Tibial artery (tissue), 4 donors: ENCODE data around the gene SET.

Source experiments
- DNase-seq, 2 donors: peaks; one replicate each; pipeline ENCODE4 v3.0.0-alpha.2; 2019
- H3K27ac ChIP-seq, 2 donors: fragments of 200-600 bp; sonication (generic) in 1 of 2; 1 replicate in 1 of 2; 2 replicates in 1 of 2; pipeline ENCODE4 v1.5.1; 2018 to 2019; ENCODE audit warnings: mild to moderate bottlenecking in 1 of 2
- H3K27me3 ChIP-seq, 2 donors: fragments of 200-600 bp; sonication (generic) in 1 of 2; one replicate each; pipeline versions ENCODE4 v1.5.1 to v1.6.0; 2016 to 2019
- H3K36me3 ChIP-seq, 3 donors: fragments of 200-600 bp; sonication (generic) in 2 of 3; one replicate each; pipeline ENCODE4 v1.5.1; 2016 to 2019; ENCODE audit warnings: mild to moderate bottlenecking in 2 of 3
- H3K4me1 ChIP-seq, 4 donors: fragments of 200-600 bp; sonication (generic) in 2 of 4; 1 replicate in 3 of 4; 2 replicates in 1 of 4; pipeline ENCODE4 v1.5.1; 2016 to 2019
- H3K4me3 ChIP-seq, 2 donors: fragments of 200-600 bp; sonication (generic) in 1 of 2; 1 replicate in 1 of 2; 2 replicates in 1 of 2; pipeline ENCODE4 v1.5.1; 2018 to 2019; ENCODE audit warnings: mild to moderate bottlenecking in 2 of 2
- H3K9me3 ChIP-seq, 3 donors: fragments of 200-600 bp; sonication (generic) in 1 of 3; one replicate each; pipeline ENCODE4 v1.5.1; 2016 to 2019
- intact Hi-C: fragments of 100-400 bp; cut with DNase I; formaldehyde crosslinking; loops from one replicate; pipeline ENCODE4 v1.15.0; 2023; ENCODE audit warnings: low total_unique reads
- TF ChIP-seq, protein P1 (sequence below), 2 experiments: fragments of 200-600 bp in 1 of 2; fragments of 450-650 bp in 1 of 2; IDR thresholded peaks; one replicate each; pipeline ENCODE4 v1.5.1; 2017 to 2019; ENCODE audit warnings: antibody characterized with exemption in 2 of 2, mild to moderate bottlenecking in 1 of 2, moderate library complexity in 1 of 2

The SET gene

DNA sequence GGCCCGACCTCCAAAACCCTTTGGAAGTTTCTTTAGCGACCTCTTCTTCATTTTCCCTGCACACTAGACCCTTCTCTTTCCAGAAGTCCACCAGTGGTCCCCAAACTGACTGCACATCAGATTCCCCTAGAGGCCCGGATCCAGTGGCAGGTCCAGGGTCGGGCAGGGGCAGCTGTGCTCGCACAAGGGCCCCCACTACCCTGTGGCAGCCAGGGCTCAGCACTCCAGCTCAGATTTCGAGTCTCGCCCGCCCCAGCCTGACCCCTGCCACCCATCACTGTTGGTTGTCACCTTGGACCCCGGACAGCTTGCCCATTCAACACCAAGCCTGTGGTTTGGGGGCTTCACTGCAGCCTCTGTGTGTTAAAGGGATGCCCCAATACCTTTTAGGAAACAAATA, 42.7 kb downstream of the SET start:
- peaks cover 26 to 67% (median 35%) of the 10 kb centered on the region in 3 donors for H3K36me3 ChIP-seq

DNA sequence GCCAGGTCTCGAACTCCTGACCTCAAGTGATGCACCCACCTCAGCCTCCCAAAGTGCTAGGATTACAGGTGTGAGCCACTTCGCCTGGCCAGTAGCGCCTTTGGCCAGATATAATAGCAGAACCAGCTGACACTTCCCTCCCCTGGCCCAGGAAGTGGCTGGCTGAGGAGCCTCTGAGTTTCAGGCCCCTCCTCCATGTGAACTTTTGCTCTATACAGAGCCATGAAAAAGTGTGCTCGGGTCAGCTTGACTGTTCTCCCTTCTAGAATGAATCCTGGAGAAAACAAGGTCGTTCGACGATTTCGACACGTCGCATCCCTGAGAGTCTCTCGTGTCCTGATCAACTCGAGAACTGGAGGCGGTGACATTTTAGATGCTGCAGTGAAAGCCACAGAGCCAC, 43.6 kb downstream of the SET start:
- intact Hi-C loops, result no loop called here
- no peak overlapping the region for H3K27ac ChIP-seq
- H3K36me3 ChIP-seq, result peaks cover 35 to 76% (median 42%) of the 10 kb centered on the region in 3 donors
- no peaks in the 10 kb centered on the region for H3K27me3 ChIP-seq
- DNase-seq, result no peak
- TF ChIP-seq, protein P1, sequence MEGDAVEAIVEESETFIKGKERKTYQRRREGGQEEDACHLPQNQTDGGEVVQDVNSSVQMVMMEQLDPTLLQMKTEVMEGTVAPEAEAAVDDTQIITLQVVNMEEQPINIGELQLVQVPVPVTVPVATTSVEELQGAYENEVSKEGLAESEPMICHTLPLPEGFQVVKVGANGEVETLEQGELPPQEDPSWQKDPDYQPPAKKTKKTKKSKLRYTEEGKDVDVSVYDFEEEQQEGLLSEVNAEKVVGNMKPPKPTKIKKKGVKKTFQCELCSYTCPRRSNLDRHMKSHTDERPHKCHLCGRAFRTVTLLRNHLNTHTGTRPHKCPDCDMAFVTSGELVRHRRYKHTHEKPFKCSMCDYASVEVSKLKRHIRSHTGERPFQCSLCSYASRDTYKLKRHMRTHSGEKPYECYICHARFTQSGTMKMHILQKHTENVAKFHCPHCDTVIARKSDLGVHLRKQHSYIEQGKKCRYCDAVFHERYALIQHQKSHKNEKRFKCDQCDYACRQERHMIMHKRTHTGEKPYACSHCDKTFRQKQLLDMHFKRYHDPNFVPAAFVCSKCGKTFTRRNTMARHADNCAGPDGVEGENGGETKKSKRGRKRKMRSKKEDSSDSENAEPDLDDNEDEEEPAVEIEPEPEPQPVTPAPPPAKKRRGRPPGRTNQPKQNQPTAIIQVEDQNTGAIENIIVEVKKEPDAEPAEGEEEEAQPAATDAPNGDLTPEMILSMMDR (IDR thresholded peaks at IDR 0.05), result no peak
- H3K4me1 ChIP-seq, result no peaks in the 10 kb centered on the region
- no peaks in the 10 kb centered on the region for H3K9me3 ChIP-seq
- H3K4me3 ChIP-seq, result no peak overlapping the region

More for the DNA sequence above, 42.7 kb downstream of the SET start:
- Histone ChIP-seq H3K9me3 (no peaks in the 10 kb centered on the region), H3K4me1 (no peaks in the 10 kb centered on the region), H3K4me3 (no peak overlapping the region), H3K27me3 (no peaks in the 10 kb centered on the region), H3K27ac (no peak overlapping the region)
- intact Hi-C loops, result no loop called here
- TF ChIP-seq, protein P1 (IDR thresholded peaks at IDR 0.05), result no peak
- DNase-seq, result no peak

DNA sequence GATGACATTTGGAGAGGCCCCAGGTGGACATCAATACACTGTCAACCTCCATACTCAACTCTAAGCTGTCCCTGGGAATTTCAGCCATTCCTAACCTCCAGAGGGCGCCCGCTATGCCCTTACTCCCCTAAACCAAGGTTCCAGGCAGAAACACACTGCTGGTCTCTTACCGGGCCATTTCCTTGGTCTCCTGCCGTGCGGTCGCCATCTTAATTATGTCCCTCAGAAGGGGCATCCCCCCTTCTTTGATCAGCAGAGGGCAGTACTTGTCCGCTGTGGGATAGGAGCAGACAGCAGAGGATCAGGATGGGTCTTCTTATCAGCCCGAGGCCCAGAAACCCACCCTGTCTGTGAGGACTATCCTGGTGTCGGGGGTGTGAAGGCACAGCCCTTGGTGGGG, 44.2 kb downstream of the SET start:
- Histone ChIP-seq H3K27me3 (no peaks in the 10 kb centered on the region), H3K36me3 (peaks cover 35 to 83% (median 42%) of the 10 kb centered on the region in 3 donors), H3K9me3 (no peaks in the 10 kb centered on the region), H3K27ac (no peak overlapping the region), H3K4me1 (no peaks in the 10 kb centered on the region), H3K4me3 (no peak overlapping the region)
- intact Hi-C loops, result no loop called here
- TF ChIP-seq, protein P1 (IDR thresholded peaks at IDR 0.05), result peak in 1 of 2 experiments; percentile 47
- peak in 1 of 2 donors; percentile 54 for DNase-seq

DNA sequence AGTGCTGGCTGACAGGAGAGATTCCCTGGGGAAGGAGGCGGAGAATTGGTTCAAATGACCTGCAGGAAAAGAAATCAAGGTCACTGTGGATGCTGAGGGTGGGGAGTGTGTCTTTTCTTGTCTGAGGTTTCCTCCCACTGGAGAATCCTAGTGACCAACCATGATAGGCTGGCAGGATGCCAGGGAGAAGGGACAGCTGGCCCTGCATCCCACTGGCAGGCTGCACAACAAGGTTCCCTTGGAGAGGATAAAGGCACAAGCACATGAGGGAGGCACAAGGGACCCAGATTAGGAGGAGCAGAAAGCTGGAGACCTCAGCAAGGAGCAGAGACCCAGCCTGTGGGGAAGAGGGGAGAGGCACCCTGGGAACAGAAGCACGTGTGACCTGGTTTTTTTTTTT, 46.4 kb downstream of the SET start:
- no peak for DNase-seq
- Histone ChIP-seq H3K27me3 (no peaks in the 10 kb centered on the region), H3K27ac (no peak overlapping the region), H3K9me3 (no peaks in the 10 kb centered on the region), H3K4me3 (no peak overlapping the region), H3K36me3 (peaks cover 54 to 95% (median 63%) of the 10 kb centered on the region in 3 donors), H3K4me1 (no peaks in the 10 kb centered on the region)
- intact Hi-C loops, result loop anchor here (2.0 kb wide), 1 partner anchor 21 kb away; no protein-coding TSS in a partner anchor
- TF ChIP-seq, protein P1 (IDR thresholded peaks at IDR 0.05), result no peak

DNA sequence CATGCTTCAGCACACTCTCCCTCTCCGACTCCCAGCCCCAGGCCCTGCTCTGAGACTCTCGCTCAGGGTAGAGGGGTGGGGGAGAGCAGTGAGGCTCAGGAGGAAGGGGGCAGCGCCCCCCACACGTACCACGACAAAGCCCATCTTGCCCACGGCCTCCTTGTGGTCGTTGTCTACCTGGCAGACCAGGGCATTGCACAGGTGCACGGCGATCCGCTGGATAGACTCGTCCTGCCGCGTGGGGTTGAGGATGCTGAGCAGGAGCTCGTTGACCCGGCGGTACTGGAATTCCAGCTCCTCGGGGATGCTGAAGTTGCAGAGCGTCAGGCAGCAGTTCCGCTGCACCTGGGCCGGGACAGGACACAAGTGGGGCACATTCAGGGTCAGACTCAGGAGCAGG, 53.4 kb downstream of the SET start:
- intact Hi-C loops, result no loop called here
- no peak overlapping the region for H3K27ac ChIP-seq
- no peaks in the 10 kb centered on the region for H3K27me3 ChIP-seq
- H3K9me3 ChIP-seq, result no peaks in the 10 kb centered on the region
- no peaks in the 10 kb centered on the region for H3K4me1 ChIP-seq
- TF ChIP-seq, protein P1 (IDR thresholded peaks at IDR 0.05), result no peak
- no peak for DNase-seq
- no peak overlapping the region for H3K4me3 ChIP-seq
- H3K36me3 ChIP-seq, result peaks cover 45 to 73% (median 53%) of the 10 kb centered on the region in 3 donors

DNA sequence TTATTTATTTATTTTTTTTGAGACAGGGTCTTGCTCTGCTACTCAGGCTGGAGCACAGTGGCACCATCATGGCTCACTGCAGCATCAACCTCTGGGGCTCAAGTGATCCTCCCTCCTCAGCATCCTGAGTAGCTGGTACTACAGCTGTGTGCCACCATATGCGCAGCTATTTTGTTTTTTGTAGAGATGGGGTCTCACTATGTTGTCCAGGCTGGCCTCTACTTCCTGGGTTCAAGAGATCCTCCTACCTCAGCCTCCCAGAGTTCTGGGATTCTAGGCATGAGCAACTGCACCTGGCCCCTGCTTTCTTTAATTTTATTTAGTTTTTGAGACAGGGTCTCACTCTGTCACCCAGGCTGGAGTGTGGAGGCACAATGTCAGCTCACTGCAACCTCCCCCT, 54.4 kb downstream of the SET start:
- Histone ChIP-seq H3K4me3 (no peak overlapping the region), H3K4me1 (no peaks in the 10 kb centered on the region), H3K27me3 (no peaks in the 10 kb centered on the region), H3K9me3 (no peaks in the 10 kb centered on the region), H3K27ac (no peak overlapping the region), H3K36me3 (peaks cover 47 to 73% (median 58%) of the 10 kb centered on the region in 3 donors)
- intact Hi-C loops, result no loop called here
- no peak for DNase-seq
- TF ChIP-seq, protein P1 (IDR thresholded peaks at IDR 0.05), result no peak
